ENCODE data around the gene KLHDC10.
"Not testable (repeated sequence)": the region's sequence is repeated elsewhere in the genome, so short reads cannot be mapped to it uniquely, and the experiment has no call there.

KLHDC10 gene

GRCh38 chr7:130079846-130080394 lies 9.6 kb downstream of the KLHDC10 start:
- no peak for DNase-seq

GRCh38 chr7:130083497-130083896 lies 13.2 kb downstream of the KLHDC10 start:
- not testable (repeated sequence) for DNase-seq

GRCh38 chr7:130084037-130084875 lies 13.9 kb downstream of the KLHDC10 start:
- peak; percentile 22 for DNase-seq

- not testable (repeated sequence) for DNase-seq
These were observed 14.9 kb downstream of the KLHDC10 start for GRCh38 chr7:130085235-130085634.

GRCh38 chr7:130086938-130087337 lies 16.6 kb downstream of the KLHDC10 start:
- no peak for DNase-seq

GRCh38 chr7:130087364-130087763 lies 17.0 kb downstream of the KLHDC10 start:
- no peak for DNase-seq

GRCh38 chr7:130090745-130091532 lies 20.6 kb downstream of the KLHDC10 start:
- no peak for DNase-seq

GRCh38 chr7:130091999-130092398 lies 21.7 kb downstream of the KLHDC10 start:
- no peak for DNase-seq

GRCh38 chr7:130092598-130092997 lies 22.3 kb downstream of the KLHDC10 start:
- no peak for DNase-seq

- peak; percentile 14 for DNase-seq
These were observed 25.5 kb downstream of the KLHDC10 start for GRCh38 chr7:130095812-130096211.

- DNase-seq, result peak; percentile 47
These were observed 26.0 kb downstream of the KLHDC10 start for GRCh38 chr7:130096243-130096827.

- no peak for DNase-seq
These were observed 29.0 kb downstream of the KLHDC10 start for GRCh38 chr7:130099331-130099730.

- DNase-seq, result no peak
These were observed 32.3 kb downstream of the KLHDC10 start for GRCh38 chr7:130102588-130102987.

- no peak for DNase-seq
These were observed 37.8 kb downstream of the KLHDC10 start for GRCh38 chr7:130107949-130108674.

- no peak for DNase-seq
These were observed 38.5 kb downstream of the KLHDC10 start for GRCh38 chr7:130108809-130109208.

- peak; percentile 10 for DNase-seq
These were observed 41.8 kb downstream of the KLHDC10 start for GRCh38 chr7:130112093-130112492.

- no peak for DNase-seq
These were observed 42.5 kb downstream of the KLHDC10 start for GRCh38 chr7:130112662-130113425.

- DNase-seq, result not testable (repeated sequence)
These were observed 43.1 kb downstream of the KLHDC10 start for GRCh38 chr7:130113426-130113805.

GRCh38 chr7:130113887-130114286 lies 43.6 kb downstream of the KLHDC10 start:
- DNase-seq, result no peak

- no peak for DNase-seq
These were observed 44.0 kb downstream of the KLHDC10 start for GRCh38 chr7:130114374-130114773.

- no peak for DNase-seq
These were observed 44.4 kb downstream of the KLHDC10 start for GRCh38 chr7:130114776-130115175.

- DNase-seq, result no peak
These were observed 48.0 kb downstream of the KLHDC10 start for GRCh38 chr7:130118294-130118693.

All from NCI-H2171 treated with DMSO at 0.1 percent for 48 hours (cell line).